PFSK-1 (cell line): ENCODE data around the gene VCP.

Source experiments
- FOXP2 ChIP-seq: optimal IDR thresholded peaks from 2 replicates; pipeline ENCODE3; 2011; ENCODE audit warnings: borderline replicate concordance, control low read depth, inconsistent platforms; ENCODE audit not compliant: insufficient read depth; ENCODE audit errors: extremely low read length, extremely low read depth
- POLR2AphosphoS5 ChIP-seq: IDR thresholded peaks from 2 replicates; pipeline ENCODE4 v1.6.1; 2012; ENCODE audit warnings: low read depth, mild to moderate bottlenecking, control low read depth, low read length, moderate library complexity
- REST ChIP-seq, 2 experiments: IDR thresholded peaks; 2 replicates each; pipeline versions ENCODE4 v1.6.1 to v1.8.0; 2011 to 2012; ENCODE audit warnings: low read depth in 2 of 2, low read length in 2 of 2, control low read depth in 1 of 2, inconsistent platforms in 1 of 2, mild to moderate bottlenecking in 1 of 2, moderate library complexity in 1 of 2; ENCODE audit not compliant: insufficient read depth in 1 of 2
- SIN3A ChIP-seq: IDR thresholded peaks from 2 replicates; pipeline ENCODE4 v1.6.1; 2012; ENCODE audit warnings: mild to moderate bottlenecking, low read length, moderate library complexity, borderline replicate concordance; ENCODE audit not compliant: insufficient read depth
- TAF1 ChIP-seq: IDR thresholded peaks from 2 replicates; pipeline ENCODE4 v1.6.1; 2012; ENCODE audit warnings: low read length, control low read depth, borderline replicate concordance; ENCODE audit not compliant: insufficient read depth

GRCh38 chr9:35107297-35108290, 35.2 kb upstream of the VCP start:
- TF ChIP-seq SIN3A (no peak), REST (IDR thresholded peaks at IDR 0.05; ENCODE audit: insufficient read depth in 1 of 2, low read depth in 2 of 2, low read length in 2 of 2) (no peak), POLR2AphosphoS5 (no peak), TAF1 (no peak), FOXP2 (no peak)
